HG03025 (cell line): ENCODE data around the gene GALNT16.
"Not testable (repeated sequence)": the region's sequence is repeated elsewhere in the genome, so short reads cannot be mapped to it uniquely, and the experiment has no call there.

Experiments
- ATAC-seq: cut with Tn5 transposase; IDR thresholded peaks from one replicate; pipeline ENCODE4 v1.9.1; 2021; ENCODE audit warnings: mild to moderate bottlenecking, moderate library complexity; ENCODE audit not compliant: unreplicated experiment, low FRiP score

The GALNT16 gene

GRCh38 chr14:69259527-69260189 lies at the start of gene GALNT16:
TSS of gene GALNT16 (plus strand) at chr14:69260158. CDS start at chr14:69260291, 133 bp downstream.
- ATAC-seq: no peak

DNA sequence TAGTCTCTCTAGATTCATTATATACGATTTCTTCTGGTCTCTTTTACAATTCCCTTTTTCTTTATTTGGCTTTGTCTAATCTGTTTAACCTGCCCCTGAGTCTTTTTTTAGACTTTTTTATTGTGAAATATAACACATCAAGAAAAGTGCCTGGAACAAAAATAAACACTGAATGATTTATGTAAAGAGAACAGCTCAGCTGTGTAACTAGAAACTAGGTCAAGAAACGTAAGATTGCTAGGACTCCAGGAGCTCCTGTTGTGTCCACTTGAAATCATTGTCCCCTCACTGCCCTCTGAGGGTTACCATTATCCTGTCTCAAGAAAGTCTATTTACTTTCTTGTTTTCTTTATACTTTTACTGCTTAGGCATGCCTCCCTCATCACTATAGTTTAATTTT lies 45.6 kb upstream of the GALNT16 start:
- no peak for ATAC-seq

DNA sequence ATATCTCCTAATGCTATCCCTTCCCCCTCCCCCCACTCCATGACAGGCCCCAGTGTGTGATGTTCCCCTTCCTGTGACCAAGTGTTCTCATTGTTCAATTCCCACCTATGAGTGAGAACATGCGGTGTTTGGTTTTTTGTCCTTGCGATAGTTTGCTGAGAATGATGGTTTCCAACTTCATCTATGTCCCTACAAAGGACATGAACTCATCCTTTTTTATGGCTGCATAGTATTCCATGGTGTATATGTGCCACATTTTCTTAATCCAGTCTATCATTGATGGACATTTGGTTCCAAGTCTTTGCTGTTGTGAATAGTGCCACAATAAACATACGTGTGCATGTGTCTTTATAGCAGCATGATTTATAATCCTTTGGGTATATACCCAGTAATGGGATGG lies 42.3 kb upstream of the GALNT16 start:
- ATAC-seq: not testable (repeated sequence)

DNA sequence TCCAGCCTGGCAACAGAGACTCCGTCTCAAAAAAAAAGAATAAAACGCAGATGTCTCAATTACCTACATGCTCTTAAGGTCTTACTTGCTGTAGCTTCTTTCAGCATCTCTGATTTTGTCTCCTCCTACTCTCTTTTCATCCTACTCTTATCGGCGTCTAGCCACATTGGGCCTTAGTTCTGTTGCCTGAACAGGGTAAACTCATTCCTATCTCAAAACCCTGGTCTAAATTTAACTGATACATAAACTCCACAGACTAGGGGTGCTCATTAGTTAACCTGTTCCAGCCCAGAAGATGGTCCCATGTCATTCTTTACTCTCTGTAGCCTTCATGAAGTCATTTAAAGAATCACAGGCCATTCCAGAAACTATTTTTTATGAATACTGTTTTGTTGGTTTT lies 35.0 kb upstream of the GALNT16 start:
- no peak for ATAC-seq

DNA sequence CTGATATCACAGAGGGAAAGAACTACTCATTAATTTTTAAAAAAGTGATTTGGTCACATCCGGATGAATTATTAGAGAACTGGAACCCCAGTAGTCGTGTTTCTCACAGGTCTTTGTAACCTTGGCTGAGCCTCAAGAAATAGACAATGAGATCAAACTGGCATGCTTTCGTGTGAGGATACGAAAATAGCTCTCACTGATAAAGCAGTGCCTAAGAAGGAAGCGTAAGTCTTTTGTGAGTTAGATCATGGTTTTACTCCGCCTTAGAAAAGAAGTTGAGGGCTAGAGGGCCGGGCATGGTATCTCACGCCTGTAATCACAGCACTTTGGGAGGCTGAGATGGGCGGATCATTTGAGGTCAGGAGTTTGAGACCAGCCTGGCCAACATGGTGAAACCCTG lies 33.8 kb upstream of the GALNT16 start:
- ATAC-seq: no peak

DNA sequence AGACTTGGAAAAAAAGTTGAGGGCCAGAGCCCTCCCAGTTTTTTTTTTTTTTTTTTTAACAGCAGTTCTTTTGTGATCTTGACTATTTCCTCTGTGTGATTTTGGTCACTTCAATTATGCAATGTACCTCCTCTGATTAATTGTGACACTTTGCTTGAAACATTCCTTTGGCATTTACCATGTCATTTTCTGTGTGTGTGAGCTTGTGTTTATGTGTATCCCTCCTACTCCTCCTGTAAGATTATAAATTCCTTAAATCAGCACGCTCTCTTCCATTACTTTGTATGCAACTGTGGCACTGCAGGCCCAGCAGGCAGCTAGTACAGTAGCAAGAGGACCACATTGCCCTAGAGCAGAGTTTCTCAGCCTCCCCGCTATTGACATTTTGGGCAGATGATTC lies 33.2 kb upstream of the GALNT16 start:
- no peak for ATAC-seq

- ATAC-seq: no peak
These were observed 28.5 kb upstream of the GALNT16 start for GRCh38 chr14:69231486-69231885.

DNA sequence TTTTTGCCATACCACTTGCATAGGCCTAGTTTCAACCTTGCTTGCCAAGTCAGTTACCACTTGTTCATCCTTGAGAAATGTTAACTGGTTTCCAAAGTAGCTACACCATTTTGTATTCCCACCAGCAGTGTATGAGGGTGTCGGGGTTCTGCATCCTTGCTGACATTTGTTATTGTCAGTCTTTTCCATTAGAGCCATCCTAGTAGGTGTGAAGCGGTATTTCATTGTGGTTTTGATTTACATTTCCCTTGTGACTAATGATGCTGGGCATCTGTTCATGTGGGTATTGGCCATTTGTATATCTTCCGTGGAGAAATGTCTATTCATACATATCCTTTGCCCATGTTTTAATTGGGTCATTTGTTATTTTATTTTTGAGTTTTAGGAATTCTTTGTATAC lies 27.6 kb upstream of the GALNT16 start:
- ATAC-seq: no peak

- ATAC-seq: no peak
These were observed 25.9 kb upstream of the GALNT16 start for GRCh38 chr14:69234106-69234505.

- ATAC-seq: no peak
These were observed 24.2 kb upstream of the GALNT16 start for GRCh38 chr14:69235708-69236107.

GRCh38 chr14:69237142-69237541 lies 22.8 kb upstream of the GALNT16 start:
- no peak for ATAC-seq

- no peak for ATAC-seq
These were observed 22.4 kb upstream of the GALNT16 start for GRCh38 chr14:69237584-69237983.

DNA sequence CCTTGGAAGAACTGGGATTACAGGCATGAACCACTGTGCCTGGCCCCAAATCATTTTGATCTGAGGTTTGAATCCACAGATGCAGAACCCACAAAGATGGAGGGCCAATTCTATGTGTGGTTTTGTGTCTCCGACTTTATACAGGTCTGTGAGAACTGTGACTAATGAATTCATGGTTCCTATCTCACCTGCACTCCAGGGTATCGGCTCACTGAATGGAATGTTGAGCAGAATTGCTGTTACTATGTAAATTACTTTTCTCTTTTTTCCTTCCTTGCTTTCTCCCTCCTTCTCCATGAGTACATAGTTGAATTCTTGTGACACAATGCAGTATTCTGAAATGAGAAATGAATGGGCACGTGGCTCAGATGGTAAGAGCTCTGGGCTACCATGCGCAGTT lies 21.1 kb upstream of the GALNT16 start:
- no peak for ATAC-seq

GRCh38 chr14:69240527-69241173 lies 19.3 kb upstream of the GALNT16 start:
- ATAC-seq: no peak

- ATAC-seq: no peak
These were observed 18.4 kb upstream of the GALNT16 start for GRCh38 chr14:69241577-69241976.

GRCh38 chr14:69242311-69243224 lies 17.4 kb upstream of the GALNT16 start:
- ATAC-seq: no peak

GRCh38 chr14:69244946-69245345 lies 15.0 kb upstream of the GALNT16 start:
- no peak for ATAC-seq

DNA sequence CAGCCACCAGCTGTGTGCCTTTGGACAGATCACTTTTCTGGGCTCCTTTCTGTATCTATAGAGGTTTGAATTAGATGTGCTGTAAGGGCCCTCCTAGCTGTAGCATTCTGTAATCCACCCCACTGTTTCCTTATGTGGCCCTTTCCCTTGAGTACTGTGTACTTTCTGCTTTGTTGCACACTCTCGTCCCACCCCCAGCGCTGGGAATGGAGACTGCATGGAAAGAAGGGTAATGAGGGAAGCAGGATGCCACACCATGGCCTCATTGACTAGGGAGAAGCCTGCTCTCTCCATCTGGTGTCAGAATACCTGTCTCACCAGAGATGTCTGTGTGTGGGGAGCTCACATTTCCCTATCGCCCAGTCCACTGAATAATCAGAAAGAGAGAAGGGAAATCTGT lies 13.6 kb upstream of the GALNT16 start:
- no peak for ATAC-seq

DNA sequence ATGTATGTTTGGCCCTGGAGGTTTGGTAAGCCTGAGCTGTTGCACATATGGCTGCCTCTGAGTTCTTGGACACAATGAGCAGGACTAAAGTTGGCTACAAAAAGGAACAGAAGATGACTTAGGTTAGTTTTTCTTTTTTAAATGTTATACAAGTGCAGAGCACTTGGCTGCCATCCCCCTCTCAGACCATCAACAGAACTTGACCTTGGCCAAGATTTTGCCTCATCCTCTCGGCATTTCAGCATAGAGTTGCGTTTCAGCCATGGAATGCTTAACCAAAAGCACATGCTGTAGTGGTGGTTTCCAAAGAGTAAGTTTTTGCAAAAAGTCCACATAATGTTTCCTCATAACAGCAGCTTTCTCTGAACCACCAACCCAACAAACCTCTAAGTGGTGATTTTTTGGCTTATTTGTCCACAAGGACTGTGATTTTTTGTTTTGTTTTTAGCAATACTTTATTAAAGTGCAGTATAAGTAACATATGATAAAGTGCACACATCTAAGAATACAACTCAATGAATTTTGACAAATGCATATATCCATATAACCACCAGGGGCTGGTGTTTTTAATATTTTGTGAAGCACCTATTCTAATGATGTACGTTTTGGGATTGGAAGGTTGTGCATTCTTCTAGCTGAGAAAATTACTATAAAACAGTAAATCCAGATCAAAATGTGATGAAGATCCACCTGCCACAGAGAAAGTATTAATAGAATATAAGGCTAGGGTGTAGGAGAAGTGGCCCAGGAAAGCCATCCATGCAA lies 12.1 kb upstream of the GALNT16 start:
- ATAC-seq: no peak

DNA sequence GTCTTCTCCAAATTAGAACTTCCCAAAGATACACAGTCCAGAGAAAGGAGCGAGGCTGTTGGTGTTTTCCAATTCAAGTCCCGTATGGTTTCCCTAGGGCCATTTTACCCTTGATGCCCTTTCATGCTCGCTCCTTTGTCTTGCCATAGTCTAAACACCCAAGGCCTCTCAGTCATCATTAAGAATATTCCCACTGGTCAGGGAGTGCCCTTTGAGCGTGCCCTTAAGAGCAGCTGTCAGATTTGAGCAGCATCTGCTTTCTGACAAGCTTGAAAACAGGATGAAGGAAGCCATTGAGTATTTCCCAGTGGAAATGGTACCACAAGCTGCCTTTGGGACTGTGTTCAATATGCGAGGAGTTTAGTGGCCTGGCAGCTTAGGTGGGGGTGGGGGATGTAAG lies 10.4 kb upstream of the GALNT16 start:
- no peak for ATAC-seq

DNA sequence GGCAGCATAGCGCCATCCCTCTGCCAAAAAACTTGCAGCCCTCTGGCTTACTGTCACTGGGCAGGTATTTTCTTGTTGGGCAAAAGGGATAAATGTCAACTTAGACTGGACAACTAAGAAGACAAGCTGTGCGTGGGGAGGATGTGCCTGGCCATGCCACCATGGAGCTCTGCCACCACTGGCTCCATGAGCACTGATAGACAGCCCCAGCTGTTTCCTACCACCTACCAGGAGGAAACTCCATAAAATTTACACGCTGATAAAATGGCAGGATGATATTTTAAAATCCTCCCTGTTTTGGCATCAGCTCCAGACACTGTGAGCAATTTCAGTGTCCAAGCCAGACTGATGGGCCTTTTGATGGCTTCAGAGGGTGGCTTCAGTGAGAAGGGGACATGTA lies 7.1 kb upstream of the GALNT16 start:
- no peak for ATAC-seq
